ENCODE results near the gene SCTR.

The SCTR gene

GRCh38 chr2:119440873-119441272 is 83.4 kb downstream of the SCTR start:
- DNase-seq = no peak

- no peak for DNase-seq
These were observed 83.8 kb downstream of the SCTR start for GRCh38 chr2:119440501-119440870.

- DNase-seq = no peak
These were observed 84.4 kb downstream of the SCTR start for GRCh38 chr2:119439574-119440500.

- no peak for DNase-seq
These were observed 85.5 kb downstream of the SCTR start for GRCh38 chr2:119438726-119439284.

- no peak for DNase-seq
These were observed 86.1 kb downstream of the SCTR start for GRCh38 chr2:119438128-119438656.

GRCh38 chr2:119436993-119437772 is 87.1 kb downstream of the SCTR start:
- no peak for DNase-seq

- no peak for DNase-seq
These were observed 88.4 kb downstream of the SCTR start for GRCh38 chr2:119435953-119436297.

GRCh38 chr2:119435081-119435952 is 89.0 kb downstream of the SCTR start:
- DNase-seq = no peak

- no peak for DNase-seq
These were observed 89.6 kb downstream of the SCTR start for GRCh38 chr2:119434664-119435063.

GRCh38 chr2:119433636-119434327 is 90.5 kb downstream of the SCTR start:
- no peak for DNase-seq

GRCh38 chr2:119432851-119433522 is 91.3 kb downstream of the SCTR start:
- DNase-seq = no peak

- DNase-seq = no peak
These were observed 92.1 kb downstream of the SCTR start for GRCh38 chr2:119431976-119432850.

GRCh38 chr2:119431155-119431975 is 92.9 kb downstream of the SCTR start, which contains the start of gene TMEM37:
TMEM37 (plus strand) TSS chr2:119431854; CDS start chr2:119431904, 50 bp downstream.
- peak; percentile 4 for DNase-seq

- DNase-seq = no peak
These were observed 94.2 kb downstream of the SCTR start for GRCh38 chr2:119430023-119430498.

- DNase-seq = no peak
These were observed 94.9 kb downstream of the SCTR start for GRCh38 chr2:119429225-119429981.

- no peak for DNase-seq
These were observed 95.6 kb downstream of the SCTR start for GRCh38 chr2:119428488-119429224.

- DNase-seq = no peak
These were observed 96.5 kb downstream of the SCTR start for GRCh38 chr2:119427756-119428155.

All from activated CD4-positive, alpha-beta T cell treated with anti-CD3 and anti-CD28 coated beads, Interleukin-2, Interleukin-6, amounts not matched to agents 100 ng/mL and 50 ng/mL, durations not matched to agents 16 hours and 8 hours (primary cell).